ENCODE data around the gene PCDHA6.
"Not testable (repeated sequence)": the region's sequence is repeated elsewhere in the genome, so short reads cannot be mapped to it uniquely, and the experiment has no call there.

The PCDHA6 gene

DNA sequence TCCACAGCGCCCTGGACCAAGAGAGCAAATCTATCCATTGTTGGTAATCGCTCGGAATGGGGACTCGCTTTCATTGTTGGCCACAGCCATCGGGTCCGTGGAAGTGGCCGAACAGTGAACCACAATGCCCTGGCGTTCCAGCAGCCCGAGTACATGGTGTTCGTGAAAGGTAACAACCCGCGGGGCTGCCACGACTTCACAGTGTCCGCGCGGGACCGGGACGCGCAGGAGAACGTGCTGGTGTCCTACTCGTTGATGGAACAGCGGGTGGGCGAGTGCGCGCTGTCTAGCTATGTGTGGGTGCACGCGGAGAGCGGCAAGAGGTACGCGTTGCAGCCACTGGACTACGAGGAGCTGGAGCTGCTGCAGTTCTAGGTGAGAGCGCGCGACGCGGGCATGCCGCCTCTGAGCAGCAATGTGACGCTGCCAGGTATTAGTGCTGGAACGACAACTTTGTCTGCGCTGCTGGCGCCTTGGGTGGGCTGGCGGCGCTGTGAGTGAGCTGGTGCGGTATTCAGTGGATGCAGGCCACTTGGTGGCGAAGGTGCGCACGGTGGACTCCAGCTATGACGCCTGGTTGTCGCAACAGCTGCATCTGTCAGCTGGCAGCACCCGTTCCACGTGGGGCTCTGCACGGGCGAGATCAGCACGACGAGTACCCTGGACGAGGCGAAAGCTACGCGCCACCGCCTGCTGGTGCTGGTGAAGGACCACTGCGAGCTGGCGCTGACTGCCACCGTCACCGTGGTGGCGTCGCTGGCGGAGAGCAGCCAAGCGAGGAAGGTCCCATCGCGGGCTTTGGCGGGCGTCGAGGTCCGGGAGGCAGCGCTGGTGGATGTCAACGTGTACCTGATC is 34.9 kb downstream of the PCDHA6 start:
- DNase-seq (ENCODE audit: low spot score), result no peak
- TF ChIP-seq, protein P1, sequence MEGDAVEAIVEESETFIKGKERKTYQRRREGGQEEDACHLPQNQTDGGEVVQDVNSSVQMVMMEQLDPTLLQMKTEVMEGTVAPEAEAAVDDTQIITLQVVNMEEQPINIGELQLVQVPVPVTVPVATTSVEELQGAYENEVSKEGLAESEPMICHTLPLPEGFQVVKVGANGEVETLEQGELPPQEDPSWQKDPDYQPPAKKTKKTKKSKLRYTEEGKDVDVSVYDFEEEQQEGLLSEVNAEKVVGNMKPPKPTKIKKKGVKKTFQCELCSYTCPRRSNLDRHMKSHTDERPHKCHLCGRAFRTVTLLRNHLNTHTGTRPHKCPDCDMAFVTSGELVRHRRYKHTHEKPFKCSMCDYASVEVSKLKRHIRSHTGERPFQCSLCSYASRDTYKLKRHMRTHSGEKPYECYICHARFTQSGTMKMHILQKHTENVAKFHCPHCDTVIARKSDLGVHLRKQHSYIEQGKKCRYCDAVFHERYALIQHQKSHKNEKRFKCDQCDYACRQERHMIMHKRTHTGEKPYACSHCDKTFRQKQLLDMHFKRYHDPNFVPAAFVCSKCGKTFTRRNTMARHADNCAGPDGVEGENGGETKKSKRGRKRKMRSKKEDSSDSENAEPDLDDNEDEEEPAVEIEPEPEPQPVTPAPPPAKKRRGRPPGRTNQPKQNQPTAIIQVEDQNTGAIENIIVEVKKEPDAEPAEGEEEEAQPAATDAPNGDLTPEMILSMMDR (IDR thresholded peaks at IDR 0.05; ENCODE audit: extremely low read depth, insufficient read depth, missing control alignments), result no peak
- in situ Hi-C loops (cut with MboI; ENCODE audit: low pct_unique_long_range_greater_than_20kb, low sequenced_read_pairs, unreplicated experiment), result no loop called here

DNA sequence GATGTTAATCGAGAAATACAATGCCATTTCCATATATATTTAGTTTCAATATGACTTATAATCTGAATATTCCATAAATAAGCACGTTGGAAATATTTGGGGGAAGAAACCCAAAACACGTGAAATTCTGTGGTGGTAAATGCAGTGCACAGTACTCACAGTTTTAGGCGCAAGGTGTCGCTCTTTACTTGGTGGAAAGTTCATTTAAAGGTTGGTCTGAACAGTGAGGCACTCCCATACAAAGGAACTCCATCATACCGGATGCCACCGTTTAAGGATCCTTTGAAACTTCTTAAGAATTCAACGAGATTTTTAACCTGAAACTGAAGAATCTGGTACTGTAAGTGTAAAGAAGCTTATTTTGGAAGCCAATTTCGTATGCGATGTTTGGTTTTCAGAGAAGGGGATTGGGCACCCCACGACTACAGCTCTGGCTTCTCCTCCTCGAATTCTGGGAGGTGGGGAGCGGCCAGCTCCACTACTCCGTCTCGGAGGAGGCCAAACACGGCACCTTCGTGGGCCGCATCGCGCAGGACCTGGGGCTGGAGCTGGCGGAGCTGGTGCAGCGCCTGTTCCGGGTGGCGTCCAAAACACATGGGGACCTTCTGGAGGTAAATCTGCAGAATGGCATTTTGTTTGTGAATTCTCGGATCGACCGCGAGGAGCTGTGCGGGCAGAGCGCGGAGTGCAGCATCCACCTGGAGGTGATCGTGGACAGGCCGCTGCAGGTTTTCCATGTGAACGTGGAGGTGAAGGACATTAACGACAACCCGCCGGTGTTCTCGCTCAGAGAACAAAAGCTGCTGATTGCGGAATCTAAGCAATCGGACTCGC is 41.2 kb downstream of the PCDHA6 start, which contains the start of gene PCDHA11:
PCDHA11 (plus strand) TSS at position 237 of the 834 bp plus-strand sequence; CDS start at position 384, 147 bp downstream.
- TF ChIP-seq, protein P1 (IDR thresholded peaks at IDR 0.05; ENCODE audit: extremely low read depth, insufficient read depth, missing control alignments), result peak; percentile 24
- DNase-seq (ENCODE audit: low spot score), result no peak
- in situ Hi-C loops (cut with MboI; ENCODE audit: low pct_unique_long_range_greater_than_20kb, low sequenced_read_pairs, unreplicated experiment), result no loop called here

DNA sequence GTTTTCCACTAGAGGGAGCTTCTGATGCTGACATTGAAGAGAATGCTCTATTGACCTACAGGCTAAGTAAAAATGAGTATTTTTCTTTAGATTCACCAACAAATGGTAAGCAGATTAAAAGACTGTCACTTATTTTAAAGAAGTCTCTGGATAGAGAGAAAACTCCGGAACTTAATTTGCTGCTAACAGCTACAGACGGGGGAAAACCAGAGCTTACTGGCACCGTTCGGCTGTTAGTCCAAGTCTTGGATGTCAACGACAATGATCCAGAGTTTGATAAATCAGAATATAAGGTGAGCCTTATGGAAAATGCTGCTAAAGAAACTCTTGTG is 41.8 kb downstream of the PCDHA6 start:
- in situ Hi-C loops (cut with MboI; ENCODE audit: low pct_unique_long_range_greater_than_20kb, low sequenced_read_pairs, unreplicated experiment), result no loop called here
- no peak for DNase-seq (ENCODE audit: low spot score)
- TF ChIP-seq, protein P1 (IDR thresholded peaks at IDR 0.05; ENCODE audit: extremely low read depth, insufficient read depth, missing control alignments), result no peak

GRCh38 chr5:140870221-140871201 is 42.8 kb downstream of the PCDHA6 start:
- no peak for DNase-seq (ENCODE audit: low spot score)
- in situ Hi-C loops (cut with MboI; ENCODE audit: low pct_unique_long_range_greater_than_20kb, low sequenced_read_pairs, unreplicated experiment), result no loop called here
- TF ChIP-seq, protein P1 (IDR thresholded peaks at IDR 0.05; ENCODE audit: extremely low read depth, insufficient read depth, missing control alignments), result no peak

- in situ Hi-C loops (cut with MboI; ENCODE audit: low pct_unique_long_range_greater_than_20kb, low sequenced_read_pairs, unreplicated experiment), result no loop called here
These were observed 47.6 kb downstream of the PCDHA6 start, which contains the start of gene PCDHA12 for GRCh38 chr5:140875085-140876065. Gene PCDHA12, plus strand, starts transcription at chr5:140875308. Its CDS starts 165 bp downstream, at chr5:140875473.

DNA sequence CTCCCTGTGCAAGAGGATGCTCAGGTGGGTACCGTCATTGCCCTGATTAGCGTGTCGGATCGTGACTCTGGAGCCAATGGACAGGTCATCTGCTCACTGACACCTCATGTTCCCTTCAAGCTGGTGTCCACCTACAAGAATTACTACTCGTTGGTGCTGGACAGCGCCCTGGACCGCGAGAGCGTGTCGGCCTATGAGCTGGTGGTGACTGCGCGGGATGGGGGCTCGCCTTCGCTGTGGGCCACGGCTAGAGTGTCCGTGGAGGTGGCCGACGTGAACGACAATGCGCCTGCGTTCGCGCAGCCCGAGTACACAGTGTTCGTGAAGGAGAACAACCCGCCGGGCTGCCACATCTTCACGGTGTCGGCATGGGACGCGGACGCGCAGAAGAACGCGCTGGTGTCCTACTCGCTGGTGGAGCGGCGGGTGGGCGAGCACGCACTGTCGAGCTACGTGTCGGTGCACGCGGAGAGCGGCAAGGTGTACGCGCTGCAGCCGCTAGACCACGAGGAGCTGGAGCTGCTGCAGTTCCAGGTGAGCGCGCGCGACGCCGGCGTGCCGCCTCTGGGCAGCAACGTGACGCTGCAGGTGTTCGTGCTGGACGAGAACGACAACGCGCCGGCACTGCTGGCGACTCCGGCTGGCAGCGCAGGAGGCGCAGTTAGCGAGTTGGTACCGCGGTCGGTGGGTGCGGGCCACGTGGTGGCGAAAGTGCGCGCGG is 48.9 kb downstream of the PCDHA6 start:
- in situ Hi-C loops (cut with MboI; ENCODE audit: low pct_unique_long_range_greater_than_20kb, low sequenced_read_pairs, unreplicated experiment); DNase-seq (ENCODE audit: low spot score): not testable (repeated sequence)

More at GRCh38 chr5:140875085-140876065, 47.6 kb downstream of the PCDHA6 start, which contains the start of gene PCDHA12:
- DNase-seq (ENCODE audit: low spot score), result no peak
- TF ChIP-seq, protein P1 (IDR thresholded peaks at IDR 0.05; ENCODE audit: extremely low read depth, insufficient read depth, missing control alignments), result no peak
